Stimulated activated memory B cell treated with anti-CD40 and anti-IgM and Interleukin-4, amounts not matched to agents 10 μg/mL and 1 μg/mL and 100 μg/mL, for 72 hours (primary cell): ENCODE results near the gene MAML3.

ENCODE experiments used
- ATAC-seq: fragments of 150-1000 bp; cut with Tn5 transposase; 2 replicates; pipeline ENCODE4 v1.10.0; 2021
- H3K27ac Mint-ChIP-seq: one replicate; pipeline ENCODE4 v1.8.0; 2022; ENCODE audit warnings: mild to moderate bottlenecking, mixed read lengths
- H3K27me3 Mint-ChIP-seq: one replicate; pipeline ENCODE4 v1.8.0; 2022; ENCODE audit warnings: mixed read lengths
- H3K36me3 Mint-ChIP-seq: one replicate; pipeline ENCODE4 v1.8.0; 2022; ENCODE audit warnings: mixed read lengths
- H3K4me1 Mint-ChIP-seq: one replicate; pipeline ENCODE4 v1.8.0; 2022; ENCODE audit warnings: mixed read lengths
- H3K4me3 Mint-ChIP-seq: one replicate; pipeline ENCODE4 v1.8.0; 2022; ENCODE audit warnings: mild to moderate bottlenecking, moderate library complexity, mixed read lengths
- H3K9me3 Mint-ChIP-seq: one replicate; pipeline ENCODE4 v1.8.0; 2022; ENCODE audit warnings: mixed read lengths

The MAML3 gene

GRCh38 chr4:139674875-139675550 is 479.0 kb downstream of the MAML3 start:
- Mint-ChIP-seq H3K4me3 (no peak overlapping the region), H3K4me1 (peaks cover 11% of the 10 kb centered on the region), H3K9me3 (no peaks in the 10 kb centered on the region), H3K36me3 (no peaks in the 10 kb centered on the region), H3K27ac (peak overlapping the region; percentile 1), H3K27me3 (no peaks in the 10 kb centered on the region)
- ATAC-seq = peak; percentile 84

- H3K4me3 Mint-ChIP-seq = no peak overlapping the region
- no peak overlapping the region for H3K27ac Mint-ChIP-seq
Observed at GRCh38 chr4:139672732-139673131, 481.3 kb downstream of the MAML3 start.

DNA sequence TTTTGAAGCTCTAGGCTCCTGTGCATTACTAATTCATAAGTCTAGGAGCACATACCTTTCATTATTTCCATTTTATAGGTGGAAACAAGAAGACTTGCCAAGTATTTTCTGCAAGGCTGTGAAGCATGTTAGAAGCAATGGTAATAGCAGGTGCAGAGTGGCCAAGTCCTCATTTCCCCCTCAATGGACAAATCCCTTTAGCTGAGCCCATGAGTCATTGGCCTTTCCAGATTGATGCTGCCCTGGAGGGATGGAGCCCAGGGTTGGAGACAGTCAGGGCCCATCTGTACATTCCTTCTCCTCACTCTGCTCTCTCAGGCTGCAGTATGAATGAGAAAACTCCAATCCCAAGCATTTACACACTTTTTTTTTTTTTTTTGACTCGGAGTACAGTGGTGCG is 481.8 kb downstream of the MAML3 start:
- H3K27me3 Mint-ChIP-seq = peaks cover 21% of the 10 kb centered on the region
- peaks cover 11% of the 10 kb centered on the region for H3K4me1 Mint-ChIP-seq
- ATAC-seq = no peak
- H3K4me3 Mint-ChIP-seq = no peak overlapping the region
- no peaks in the 10 kb centered on the region for H3K9me3 Mint-ChIP-seq
- H3K36me3 Mint-ChIP-seq = no peaks in the 10 kb centered on the region
- H3K27ac Mint-ChIP-seq = no peak overlapping the region

More at GRCh38 chr4:139672732-139673131, 481.3 kb downstream of the MAML3 start:
- Mint-ChIP-seq H3K4me1 (peaks cover 11% of the 10 kb centered on the region), H3K36me3 (no peaks in the 10 kb centered on the region), H3K9me3 (no peaks in the 10 kb centered on the region), H3K27me3 (peaks cover 15% of the 10 kb centered on the region)
- no peak for ATAC-seq

DNA sequence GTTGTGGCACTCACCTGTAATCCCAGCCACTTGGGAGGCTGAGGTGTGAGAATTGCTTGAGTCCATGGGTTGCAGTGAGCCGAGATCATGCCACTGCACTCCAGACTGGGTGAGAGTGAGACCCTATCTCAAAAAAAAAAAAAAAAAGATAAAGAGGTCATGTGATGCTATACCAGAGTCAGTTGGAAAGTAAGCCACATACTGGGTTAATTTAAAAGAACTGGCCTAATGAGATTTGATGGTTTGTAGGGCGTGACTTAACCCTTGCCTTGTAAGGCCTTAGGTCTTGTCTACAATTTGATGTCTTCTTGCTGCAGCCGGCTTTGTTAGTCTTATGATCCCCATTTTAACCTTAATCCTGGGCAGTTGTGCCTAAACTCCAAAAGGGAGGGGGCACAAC is 483.2 kb downstream of the MAML3 start:
- H3K27ac Mint-ChIP-seq = no peak overlapping the region

DNA sequence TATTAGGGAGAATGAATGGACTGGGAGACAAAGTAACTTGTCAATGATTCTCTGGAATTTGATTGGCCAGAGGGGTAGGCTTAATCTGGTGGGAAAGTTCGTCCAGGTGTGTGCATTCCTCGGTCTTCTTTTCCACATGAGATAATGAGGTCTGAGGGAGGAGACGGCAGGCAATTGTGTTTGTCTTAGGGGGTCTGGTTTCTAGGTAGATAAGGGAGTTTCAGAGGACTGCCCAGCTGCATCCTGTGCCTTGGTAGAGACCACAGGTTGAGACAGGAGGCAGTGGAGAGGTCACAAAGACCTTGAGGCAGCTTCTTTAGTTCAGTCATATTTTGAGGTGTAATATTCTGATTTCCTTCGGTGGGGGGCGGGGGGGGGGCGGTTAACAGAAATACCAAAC is 484.1 kb downstream of the MAML3 start:
- Mint-ChIP-seq H3K36me3 (no peaks in the 10 kb centered on the region), H3K4me3 (no peak overlapping the region), H3K4me1 (peaks cover 21% of the 10 kb centered on the region), H3K9me3 (no peaks in the 10 kb centered on the region), H3K27me3 (peaks cover 27% of the 10 kb centered on the region), H3K27ac (no peak overlapping the region)
- ATAC-seq = no peak

More for the DNA sequence above, 483.2 kb downstream of the MAML3 start:
- Mint-ChIP-seq H3K4me1 (peaks cover 22% of the 10 kb centered on the region), H3K27me3 (peaks cover 27% of the 10 kb centered on the region), H3K9me3 (no peaks in the 10 kb centered on the region), H3K36me3 (no peaks in the 10 kb centered on the region), H3K4me3 (no peak overlapping the region)
- ATAC-seq = no peak

GRCh38 chr4:139669335-139669734 is 484.6 kb downstream of the MAML3 start:
- H3K36me3 Mint-ChIP-seq = no peaks in the 10 kb centered on the region
- peaks cover 27% of the 10 kb centered on the region for H3K27me3 Mint-ChIP-seq
- ATAC-seq = no peak
- H3K4me1 Mint-ChIP-seq = peaks cover 18% of the 10 kb centered on the region
- no peaks in the 10 kb centered on the region for H3K9me3 Mint-ChIP-seq
- no peak overlapping the region for H3K27ac Mint-ChIP-seq
- no peak overlapping the region for H3K4me3 Mint-ChIP-seq

DNA sequence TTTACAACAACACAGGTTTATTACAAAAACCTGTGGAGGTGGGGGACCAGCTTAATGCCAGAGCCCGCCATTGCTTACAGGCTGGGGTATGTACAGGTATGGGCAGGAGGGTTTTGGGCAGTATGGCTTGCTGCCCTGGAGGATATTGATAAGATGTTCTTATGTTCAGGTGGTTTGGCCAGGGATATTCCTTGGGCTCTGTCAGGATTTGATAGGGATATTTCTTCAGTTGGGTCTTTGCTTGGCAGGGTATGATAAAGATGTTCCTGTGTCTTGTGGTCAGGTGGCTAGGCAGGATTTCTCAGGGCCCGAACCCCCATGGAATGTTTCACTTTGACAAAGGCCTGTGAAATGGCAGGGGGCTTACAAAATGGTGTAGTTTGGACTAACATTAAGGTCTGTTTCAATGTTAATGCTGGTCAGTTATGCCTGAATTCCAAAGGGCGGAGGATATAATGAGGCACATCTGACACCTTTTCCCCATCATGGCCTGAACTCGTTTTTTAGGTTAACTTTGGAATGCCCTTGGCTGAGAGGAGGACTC is 485.3 kb downstream of the MAML3 start:
- no peak for ATAC-seq
- Mint-ChIP-seq H3K4me3 (no peak overlapping the region), H3K4me1 (peaks cover 18% of the 10 kb centered on the region), H3K27ac (no peak overlapping the region), H3K9me3 (no peaks in the 10 kb centered on the region), H3K27me3 (peaks cover 27% of the 10 kb centered on the region), H3K36me3 (no peaks in the 10 kb centered on the region)

- Mint-ChIP-seq H3K36me3 (no peaks in the 10 kb centered on the region), H3K27ac (no peak overlapping the region), H3K27me3 (peaks cover 27% of the 10 kb centered on the region), H3K4me1 (peaks cover 18% of the 10 kb centered on the region), H3K4me3 (no peak overlapping the region), H3K9me3 (no peaks in the 10 kb centered on the region)
- ATAC-seq = no peak
Observed at GRCh38 chr4:139668036-139668435, 485.9 kb downstream of the MAML3 start.
